ENCODE measurements around the gene TMEM62.
"Not testable (repeated sequence)": the region's sequence is repeated elsewhere in the genome, so short reads cannot be mapped to it uniquely, and the experiment has no call there.

- TF ChIP-seq CTCF (conservative IDR thresholded peaks at IDR 0.05); ZFX (IDR thresholded peaks at IDR 0.05): not testable (repeated sequence)
Measured at GRCh38 chr15:43225950-43226255, 92.5 kb downstream of the TMEM62 start.
